Measurements from ENCODE around the gene FOXP2.

- TF ChIP-seq, protein P1, sequence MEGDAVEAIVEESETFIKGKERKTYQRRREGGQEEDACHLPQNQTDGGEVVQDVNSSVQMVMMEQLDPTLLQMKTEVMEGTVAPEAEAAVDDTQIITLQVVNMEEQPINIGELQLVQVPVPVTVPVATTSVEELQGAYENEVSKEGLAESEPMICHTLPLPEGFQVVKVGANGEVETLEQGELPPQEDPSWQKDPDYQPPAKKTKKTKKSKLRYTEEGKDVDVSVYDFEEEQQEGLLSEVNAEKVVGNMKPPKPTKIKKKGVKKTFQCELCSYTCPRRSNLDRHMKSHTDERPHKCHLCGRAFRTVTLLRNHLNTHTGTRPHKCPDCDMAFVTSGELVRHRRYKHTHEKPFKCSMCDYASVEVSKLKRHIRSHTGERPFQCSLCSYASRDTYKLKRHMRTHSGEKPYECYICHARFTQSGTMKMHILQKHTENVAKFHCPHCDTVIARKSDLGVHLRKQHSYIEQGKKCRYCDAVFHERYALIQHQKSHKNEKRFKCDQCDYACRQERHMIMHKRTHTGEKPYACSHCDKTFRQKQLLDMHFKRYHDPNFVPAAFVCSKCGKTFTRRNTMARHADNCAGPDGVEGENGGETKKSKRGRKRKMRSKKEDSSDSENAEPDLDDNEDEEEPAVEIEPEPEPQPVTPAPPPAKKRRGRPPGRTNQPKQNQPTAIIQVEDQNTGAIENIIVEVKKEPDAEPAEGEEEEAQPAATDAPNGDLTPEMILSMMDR (IDR thresholded peaks at IDR 0.05; ENCODE audit: extremely low read depth in 1 of 2, insufficient read depth in 1 of 2, low read depth in 1 of 2, low read length in 2 of 2), result no peak
- TF ChIP-seq POLR2A (IDR thresholded peaks at IDR 0.05; ENCODE audit: low read depth, low read length), result no peak
- no peak for TF ChIP-seq POLR2AphosphoS5 (IDR thresholded peaks at IDR 0.05; ENCODE audit: insufficient read depth, low read depth, low read length)
- TF ChIP-seq MYC (IDR thresholded peaks at IDR 0.05; ENCODE audit: low read depth, low read length), result no peak
Measured at GRCh38 chr7:114695182-114695581, 280.6 kb downstream of the FOXP2 start.

All from endothelial cell of umbilical vein (primary cell).